GM18858 (cell line): ENCODE results near the gene CEBPZOS.

ENCODE experiments used
- ATAC-seq: cut with Tn5 transposase; IDR thresholded peaks from one replicate; pipeline ENCODE4 v1.9.1; 2021; ENCODE audit not compliant: unreplicated experiment

The CEBPZOS gene

DNA sequence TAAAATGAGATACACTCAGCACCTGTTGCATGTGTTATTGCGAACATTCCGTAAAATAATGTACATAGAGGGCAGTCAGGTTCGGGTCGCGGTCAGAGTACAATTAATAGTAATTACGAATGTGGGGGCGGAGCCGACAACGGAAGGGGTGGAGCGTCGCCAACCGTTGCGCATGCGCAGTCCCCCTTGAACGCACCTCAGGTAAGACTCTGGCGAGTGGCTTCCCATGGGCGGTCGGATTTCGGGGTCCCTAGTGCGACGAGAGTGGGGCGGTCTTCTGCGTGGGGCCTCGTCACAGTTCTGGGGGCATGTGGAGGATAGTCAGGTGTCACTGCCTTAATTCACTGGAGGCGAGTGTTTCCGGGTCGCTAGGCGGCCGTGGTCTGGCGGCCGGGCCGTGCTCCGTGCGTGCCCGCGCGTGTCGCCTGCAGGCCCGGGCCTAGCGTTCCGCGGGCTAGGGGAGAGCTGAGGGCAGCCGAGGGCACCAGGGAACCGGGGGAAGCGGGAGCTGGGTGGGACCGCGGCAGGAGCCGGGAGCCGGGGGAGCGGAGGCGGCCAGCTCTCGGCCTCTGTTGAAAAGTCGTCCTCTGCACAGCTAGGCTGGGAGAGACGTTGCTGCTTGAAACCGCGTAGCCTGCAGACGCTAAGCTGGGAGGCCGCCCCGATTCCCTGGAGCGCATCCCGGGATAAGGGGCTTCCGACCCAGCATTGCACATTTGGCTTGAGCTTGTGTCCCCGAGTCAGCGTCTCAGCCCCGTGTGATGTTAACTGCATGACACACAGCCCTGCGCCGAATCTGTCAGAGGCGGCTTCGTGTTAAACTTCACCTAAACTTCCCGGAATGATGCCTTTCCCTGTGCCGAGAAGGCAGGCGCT, at the start of gene CEBPZOS:
Gene CEBPZOS (plus strand): TSS at position 177 of the 876 bp plus-strand sequence. CDS start 3,209 bp downstream, outside the sequence.
- ATAC-seq, result peak; percentile 54

DNA sequence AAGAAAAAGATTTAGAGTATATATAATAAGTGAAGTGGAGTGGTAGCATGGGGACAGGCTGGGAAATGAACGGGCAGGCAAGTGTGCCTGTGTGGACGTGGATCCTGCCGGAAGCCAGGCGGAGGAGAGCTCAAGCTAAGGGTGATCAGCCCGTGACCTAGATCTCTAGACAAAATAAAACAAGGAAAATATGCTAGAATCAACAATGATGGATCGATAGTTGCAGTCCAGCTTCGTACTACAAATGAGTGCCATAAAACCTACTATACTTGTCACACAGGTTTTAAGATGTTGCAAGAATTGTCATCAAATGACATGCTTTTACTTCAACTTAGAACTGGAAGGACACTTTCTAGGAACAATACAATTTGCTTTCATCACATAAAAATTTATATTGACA, 48.0 kb upstream of the CEBPZOS start:
- ATAC-seq, result no peak

GRCh38 chr2:37149626-37150322, 46.5 kb upstream of the CEBPZOS start:
- ATAC-seq, result no peak

- ATAC-seq, result no peak
Measured at GRCh38 chr2:37153224-37153623, 43.1 kb upstream of the CEBPZOS start.

DNA sequence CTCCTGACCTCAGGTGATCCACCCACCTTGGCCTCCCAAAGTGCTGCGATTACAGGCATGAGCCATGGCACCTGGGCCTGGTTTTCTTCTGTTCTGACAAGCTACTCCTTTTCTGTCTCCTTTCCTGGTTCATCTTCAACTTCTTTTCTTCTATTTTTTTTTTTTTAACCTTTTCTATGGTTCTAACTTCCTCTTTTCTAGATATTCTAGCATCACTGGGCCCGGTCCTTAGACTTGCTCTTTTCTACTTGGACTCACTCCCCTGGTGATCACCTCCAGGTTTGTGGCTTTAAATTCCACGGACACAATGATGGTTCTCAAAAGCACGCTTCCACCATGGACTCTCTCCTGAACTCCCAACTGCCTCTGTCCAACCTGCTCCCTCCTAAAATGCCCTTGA, 41.5 kb upstream of the CEBPZOS start:
- no peak for ATAC-seq

DNA sequence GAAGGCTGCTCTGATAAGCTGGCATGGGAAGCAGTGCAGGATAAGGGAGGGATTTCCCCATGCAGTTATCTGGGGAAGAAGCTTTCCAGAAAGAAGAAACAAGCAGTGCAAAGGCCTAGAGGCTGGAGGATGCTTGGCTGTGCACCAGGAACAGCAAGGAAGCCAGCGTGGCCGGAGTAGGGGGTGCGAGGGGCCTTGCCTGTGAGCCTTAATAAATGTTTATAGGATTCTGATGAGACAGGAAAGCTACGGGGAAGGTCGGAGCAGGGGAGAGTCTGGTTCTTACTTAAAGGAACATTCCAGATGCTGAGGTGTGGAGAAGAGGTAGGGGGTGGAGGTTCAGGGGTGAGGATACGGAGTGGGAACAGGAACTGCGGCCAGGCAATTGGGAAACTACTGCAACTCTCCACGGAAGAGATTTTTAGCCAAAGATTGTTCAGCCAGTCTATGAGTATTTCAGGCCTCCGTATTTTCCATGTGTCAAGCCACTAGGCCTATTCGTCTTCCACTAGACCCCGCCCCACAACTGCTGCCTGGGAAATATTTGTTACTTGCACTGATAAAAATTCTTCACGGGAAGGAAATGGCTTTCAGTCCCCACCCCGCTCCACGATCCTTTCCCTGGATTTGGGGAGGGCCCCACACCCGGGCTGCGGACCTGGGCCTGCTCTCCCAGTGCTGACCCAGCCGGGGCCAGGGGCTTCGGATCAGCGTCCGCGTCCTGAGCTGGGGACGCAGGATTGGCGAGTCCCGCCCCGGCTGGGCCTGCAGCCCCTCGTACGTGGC, 40.0 kb upstream of the CEBPZOS start:
- ATAC-seq, result peak; percentile 5

- peak; percentile 82 for ATAC-seq
Measured at GRCh38 chr2:37156857-37157714, 39.2 kb upstream of the CEBPZOS start, which contains the start of gene EIF2AK2. Gene EIF2AK2 (minus strand): TSS chr2:37156980. CDS start chr2:37147806, 9,174 bp downstream.

GRCh38 chr2:37164757-37165156, 31.5 kb upstream of the CEBPZOS start:
- no peak for ATAC-seq

DNA sequence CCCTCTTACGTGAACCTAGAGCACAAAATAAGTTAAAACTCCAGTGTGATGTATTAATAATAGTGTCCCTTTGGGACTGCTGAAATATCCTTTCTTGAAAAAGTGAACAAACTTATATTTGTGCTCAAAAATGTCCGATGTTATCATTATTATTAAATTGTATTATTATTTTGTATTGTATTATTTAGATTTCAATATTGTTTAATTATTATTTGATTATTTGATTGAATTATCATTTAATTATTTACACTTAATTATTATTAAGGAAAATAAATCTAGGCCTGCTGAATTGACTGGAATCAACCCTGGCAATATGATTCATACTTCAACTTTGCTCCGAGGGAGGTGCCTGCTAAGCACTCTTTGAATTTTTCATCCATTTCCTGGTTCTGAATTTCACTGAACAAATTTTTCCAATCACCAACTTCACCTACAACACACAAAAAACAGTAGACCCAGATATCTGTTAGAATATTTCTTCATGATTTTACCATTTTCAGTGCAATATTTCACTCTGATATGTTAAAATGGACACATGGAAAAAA, 28.6 kb upstream of the CEBPZOS start:
- no peak for ATAC-seq

GRCh38 chr2:37168217-37168981, 27.9 kb upstream of the CEBPZOS start:
- ATAC-seq, result no peak

GRCh38 chr2:37171624-37171950, 24.7 kb upstream of the CEBPZOS start:
- ATAC-seq, result no peak

DNA sequence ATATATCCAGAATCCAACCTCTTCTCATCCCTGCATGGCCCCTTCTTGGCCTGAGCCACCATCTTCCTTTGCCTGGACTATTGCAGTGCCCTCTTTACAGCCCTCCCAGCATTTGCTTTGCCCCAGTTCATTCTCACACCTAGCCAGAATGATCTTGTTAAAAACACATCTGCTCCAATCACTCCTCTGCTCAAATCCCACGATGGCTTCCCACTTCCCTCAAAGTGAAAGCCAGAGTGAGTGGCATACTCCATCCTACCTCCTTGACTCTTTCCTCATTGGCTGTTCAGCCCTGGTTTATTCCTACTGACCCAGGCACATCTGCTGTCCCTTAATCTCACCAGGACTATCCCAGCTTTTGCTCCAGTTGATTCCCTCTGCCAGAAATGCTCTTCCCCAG, 22.6 kb upstream of the CEBPZOS start:
- no peak for ATAC-seq

DNA sequence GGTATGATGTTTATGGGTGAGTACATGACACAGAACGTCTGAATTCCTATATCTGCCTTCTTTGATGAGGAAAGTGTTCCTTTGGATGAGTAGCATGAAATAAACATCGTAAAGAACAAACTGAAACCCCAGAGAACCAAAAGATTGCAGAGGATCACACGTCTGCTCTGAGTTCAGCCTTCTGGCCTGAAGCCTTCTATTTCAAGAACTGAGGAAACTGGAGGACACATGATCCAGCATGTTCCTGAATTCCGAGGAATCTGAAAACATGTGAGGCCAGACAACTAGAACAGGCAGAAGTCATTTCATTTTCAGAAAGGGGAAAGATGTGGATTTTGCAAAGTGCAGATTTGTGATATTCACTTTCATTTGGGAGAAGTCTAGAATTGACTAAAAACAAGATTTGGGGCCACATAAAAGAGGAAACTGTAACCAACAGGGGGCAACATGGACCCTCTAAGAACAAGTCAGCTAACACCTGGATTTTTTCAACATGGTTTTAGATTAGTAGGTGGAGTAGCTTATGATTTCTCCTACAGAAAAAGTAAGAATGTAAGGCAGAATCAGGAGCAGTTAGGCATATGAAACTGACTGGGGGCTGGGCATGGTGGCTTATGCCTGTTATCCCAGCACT, 16.2 kb upstream of the CEBPZOS start:
- ATAC-seq, result no peak

DNA sequence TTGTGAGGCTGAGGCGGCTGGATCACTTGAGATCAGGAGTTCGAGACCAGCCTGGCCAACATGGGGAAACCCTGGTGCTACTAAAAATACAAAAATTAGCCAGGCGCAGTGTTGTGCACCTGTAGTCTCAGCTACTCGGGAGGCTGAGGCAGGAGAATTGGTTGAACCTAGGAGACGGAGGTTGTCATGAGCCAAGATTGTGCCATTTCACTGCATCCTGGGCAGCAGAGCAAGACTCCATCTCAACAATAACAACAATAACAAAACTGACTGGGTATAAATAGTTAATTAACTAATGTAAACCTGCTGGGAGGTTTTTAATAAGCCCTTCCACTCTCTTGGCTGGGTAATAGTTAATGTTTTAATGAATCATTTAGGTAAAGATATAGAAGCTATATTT, 15.7 kb upstream of the CEBPZOS start:
- ATAC-seq, result no peak

GRCh38 chr2:37181726-37182684, 14.3 kb upstream of the CEBPZOS start:
- no peak for ATAC-seq

DNA sequence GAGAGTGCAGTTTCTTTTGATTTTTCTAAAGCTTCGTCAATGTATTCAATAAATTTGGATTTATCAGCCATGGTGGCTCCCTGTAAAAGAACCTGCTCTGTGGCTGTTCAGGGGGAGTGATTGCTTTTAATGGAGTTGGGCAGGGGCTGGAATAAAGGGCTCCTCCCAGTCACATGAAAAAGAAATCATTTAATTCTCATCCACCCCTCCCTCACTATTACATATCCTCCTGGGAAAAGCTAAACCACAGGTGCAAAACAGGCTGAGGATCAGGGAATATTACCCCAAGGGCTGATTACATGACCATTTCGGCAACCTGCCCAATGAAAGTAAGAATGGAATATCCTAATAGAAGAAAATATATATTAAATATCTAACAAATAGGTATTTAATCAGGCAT, 7.7 kb upstream of the CEBPZOS start, which contains the start of gene SULT6B1:
Gene SULT6B1 (minus strand): TSS at position 101 of the 400 bp plus-strand sequence. CDS start 30 bp downstream, at position 71.
- no peak for ATAC-seq

- no peak for ATAC-seq
Measured at GRCh38 chr2:37189452-37190153, 6.7 kb upstream of the CEBPZOS start.
